Measurements from ENCODE around the gene OCIAD2.
"Not testable (repeated sequence)": the region's sequence is repeated elsewhere in the genome, so short reads cannot be mapped to it uniquely, and the experiment has no call there.

The OCIAD2 gene

GRCh38 chr4:48877827-48878535 lies 28.6 kb downstream of the OCIAD2 start:
- ChIA-PET POLR2A (no interaction called here), CTCF (no interaction called here)
- DNase-seq (ENCODE audit: extremely low spot score) = no peak
- no peak for TF ChIP-seq ELF4 (IDR thresholded peaks at IDR 0.05)
- no peak for TF ChIP-seq NFRKB (IDR thresholded peaks at IDR 0.05)
- no peak for TF ChIP-seq SP1 (IDR thresholded peaks at IDR 0.05)
- no peak for TF ChIP-seq SUZ12 (IDR thresholded peaks at IDR 0.05)
- TF ChIP-seq LEF1 (IDR thresholded peaks at IDR 0.05; ENCODE audit: borderline replicate concordance) = no peak
- TF ChIP-seq PKNOX1 (IDR thresholded peaks at IDR 0.05) = no peak
- TF ChIP-seq CTBP1 (IDR thresholded peaks at IDR 0.05; ENCODE audit: borderline replicate concordance) = no peak
- no peak for TF ChIP-seq BHLHE40 (IDR thresholded peaks at IDR 0.05; ENCODE audit: borderline replicate concordance)
- TF ChIP-seq FOXK2 (IDR thresholded peaks at IDR 0.05) = no peak
- no peak for TF ChIP-seq TARDBP (IDR thresholded peaks at IDR 0.05)
- no peak for TF ChIP-seq L3MBTL2 (conservative IDR thresholded peaks at IDR 0.05)

GRCh38 chr4:48864696-48865095 lies 41.9 kb downstream of the OCIAD2 start:
- CTCF ChIA-PET; DNase-seq (ENCODE audit: extremely low spot score); POLR2A ChIA-PET: not testable (repeated sequence)

GRCh38 chr4:48863728-48864127 lies 42.8 kb downstream of the OCIAD2 start:
- CTCF ChIA-PET = no interaction called here
- POLR2A ChIA-PET = no interaction called here

GRCh38 chr4:48862661-48863060 lies 43.9 kb downstream of the OCIAD2 start:
- TF ChIP-seq SUZ12 (IDR thresholded peaks at IDR 0.05) (no peak), L3MBTL2 (conservative IDR thresholded peaks at IDR 0.05) (no peak), ZNF384 (IDR thresholded peaks at IDR 0.05) (no peak), FOXM1 (IDR thresholded peaks at IDR 0.05; ENCODE audit: borderline replicate concordance) (no peak), ELF4 (IDR thresholded peaks at IDR 0.05) (no peak)
- POLR2A ChIA-PET = interaction anchor here (0.6 kb wide), 1 partner anchor 82 kb away, joined by 3 read pairs; the partner anchor contains the start of gene FRYL
- CTCF ChIA-PET = interaction anchor here (1.1 kb wide), 1 partner anchor 284 kb away, joined by 4 read pairs; no protein-coding TSS in a partner anchor
- no peak for DNase-seq (ENCODE audit: extremely low spot score)

More at GRCh38 chr4:48863728-48864127, 42.8 kb downstream of the OCIAD2 start:
- no peak for DNase-seq (ENCODE audit: extremely low spot score)
- TF ChIP-seq NFRKB (IDR thresholded peaks at IDR 0.05) = no peak
- TF ChIP-seq FOXA1 (IDR thresholded peaks at IDR 0.05) = no peak
- TF ChIP-seq FOXM1 (IDR thresholded peaks at IDR 0.05; ENCODE audit: borderline replicate concordance) = no peak
- TF ChIP-seq SUZ12 (IDR thresholded peaks at IDR 0.05) = no peak
- TF ChIP-seq SP1 (IDR thresholded peaks at IDR 0.05) = no peak
- no peak for TF ChIP-seq TARDBP (IDR thresholded peaks at IDR 0.05)
- TF ChIP-seq L3MBTL2 (conservative IDR thresholded peaks at IDR 0.05) = no peak
- no peak for TF ChIP-seq ZNF384 (IDR thresholded peaks at IDR 0.05)
- TF ChIP-seq BHLHE40 (IDR thresholded peaks at IDR 0.05; ENCODE audit: borderline replicate concordance) = no peak

DNA sequence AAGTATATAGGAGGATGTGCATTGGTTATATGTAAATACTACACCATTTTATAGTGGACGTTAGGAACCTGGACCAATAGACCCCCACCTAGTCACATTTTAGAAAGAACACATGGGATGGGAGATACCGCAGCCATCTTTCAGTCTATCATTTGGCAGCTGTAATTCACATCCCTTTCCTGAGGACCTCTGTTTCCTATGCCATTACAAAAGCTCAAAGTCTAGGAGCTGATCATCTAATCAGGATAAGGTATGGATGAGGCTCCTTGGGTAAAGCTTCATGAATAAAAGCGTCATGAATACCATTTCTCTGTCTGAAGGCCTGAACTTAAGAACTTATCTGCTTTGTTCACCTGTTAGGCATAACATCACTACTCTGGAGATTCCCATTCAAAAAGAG lies 44.5 kb downstream of the OCIAD2 start:
- no peak for DNase-seq (ENCODE audit: extremely low spot score)
- TF ChIP-seq ZNF384 (IDR thresholded peaks at IDR 0.05) (no peak), TARDBP (IDR thresholded peaks at IDR 0.05) (no peak), FOXK2 (IDR thresholded peaks at IDR 0.05) (no peak), SP1 (IDR thresholded peaks at IDR 0.05) (no peak), ELF4 (IDR thresholded peaks at IDR 0.05) (no peak), FOXM1 (IDR thresholded peaks at IDR 0.05; ENCODE audit: borderline replicate concordance) (no peak), ARNT (IDR thresholded peaks at IDR 0.05) (no peak), CTBP1 (IDR thresholded peaks at IDR 0.05; ENCODE audit: borderline replicate concordance) (no peak), NFRKB (IDR thresholded peaks at IDR 0.05) (no peak), SUZ12 (IDR thresholded peaks at IDR 0.05) (no peak), PKNOX1 (IDR thresholded peaks at IDR 0.05) (no peak), BHLHE40 (IDR thresholded peaks at IDR 0.05; ENCODE audit: borderline replicate concordance) (no peak), FOXA1 (IDR thresholded peaks at IDR 0.05) (no peak), LEF1 (IDR thresholded peaks at IDR 0.05; ENCODE audit: borderline replicate concordance) (no peak), HDGF (IDR thresholded peaks at IDR 0.05; ENCODE audit: borderline replicate concordance) (no peak), L3MBTL2 (conservative IDR thresholded peaks at IDR 0.05) (no peak)
- POLR2A ChIA-PET = interaction anchor here (0.6 kb wide), 1 partner anchor 82 kb away, joined by 3 read pairs; the partner anchor contains the start of gene FRYL
- CTCF ChIA-PET = interaction anchor here (1.1 kb wide), 1 partner anchor 284 kb away, joined by 4 read pairs; no protein-coding TSS in a partner anchor

- ChIA-PET POLR2A (no interaction called here), CTCF (no interaction called here)
- no peak for DNase-seq (ENCODE audit: extremely low spot score)
- TF ChIP-seq ARNT (IDR thresholded peaks at IDR 0.05) (no peak), PKNOX1 (IDR thresholded peaks at IDR 0.05) (no peak), FOXK2 (IDR thresholded peaks at IDR 0.05) (no peak), L3MBTL2 (conservative IDR thresholded peaks at IDR 0.05) (no peak), SP1 (IDR thresholded peaks at IDR 0.05) (no peak), TARDBP (IDR thresholded peaks at IDR 0.05) (no peak), HDGF (IDR thresholded peaks at IDR 0.05; ENCODE audit: borderline replicate concordance) (no peak), LEF1 (IDR thresholded peaks at IDR 0.05; ENCODE audit: borderline replicate concordance) (no peak), BHLHE40 (IDR thresholded peaks at IDR 0.05; ENCODE audit: borderline replicate concordance) (no peak), ZNF384 (IDR thresholded peaks at IDR 0.05) (no peak), FOXM1 (IDR thresholded peaks at IDR 0.05; ENCODE audit: borderline replicate concordance) (no peak), CTBP1 (IDR thresholded peaks at IDR 0.05; ENCODE audit: borderline replicate concordance) (no peak), FOXA1 (IDR thresholded peaks at IDR 0.05) (no peak), NFRKB (IDR thresholded peaks at IDR 0.05) (no peak), ELF4 (IDR thresholded peaks at IDR 0.05) (no peak), SUZ12 (IDR thresholded peaks at IDR 0.05) (no peak)
Measured at GRCh38 chr4:48858130-48858529, 48.4 kb downstream of the OCIAD2 start.
